Right lung (tissue), 5 donors: Measurements from ENCODE around the gene COX4I1. TPM values are rescaled to one million over a fixed set of nuclear protein-coding genes. Genes with fewer than 3 reads are reported as not detected.

Experiments used
- DNase-seq, 2 donors: peaks; one replicate each; pipeline ENCODE4 v3.0.0-alpha.2; 2013
- polyA plus RNA-seq, 5 donors: library from polyadenylated mRNA; unstranded; fragments of 120-200 nt; gene quantifications; one replicate each; pipeline versions ENCODE4 v1.2.1 to v1.2.3, GENCODE V29; 2013; ENCODE audit warnings: inconsistent platforms in 1 of 5, low replicate concordance in 1 of 5; ENCODE audit not compliant: insufficient read length in 5 of 5, insufficient read depth in 1 of 5

The COX4I1 gene
- polyA plus RNA-seq, 5 donors = 275 to 371 (median 285) TPM

DNA sequence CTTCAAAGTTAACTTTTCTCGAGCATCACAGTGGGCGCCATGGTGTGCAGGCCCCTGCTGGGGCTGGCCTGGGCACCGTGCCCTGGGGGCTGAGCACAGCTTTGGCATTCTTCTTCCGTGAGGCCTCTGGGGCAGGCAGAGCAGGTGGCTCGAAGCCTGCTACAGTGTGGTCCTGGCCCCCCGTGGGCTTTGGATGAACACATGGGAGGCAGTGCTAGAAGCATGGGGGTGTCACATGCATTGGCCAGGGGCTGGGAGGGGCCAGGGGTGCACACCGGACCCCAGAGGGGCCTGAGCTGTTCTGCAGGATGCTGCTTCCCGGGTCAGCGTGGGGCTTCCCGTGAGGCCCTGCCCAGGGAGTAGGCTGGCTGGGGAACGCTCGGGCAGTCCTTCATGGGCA, 36.5 kb upstream of the COX4I1 start:
- DNase-seq = no peak

DNA sequence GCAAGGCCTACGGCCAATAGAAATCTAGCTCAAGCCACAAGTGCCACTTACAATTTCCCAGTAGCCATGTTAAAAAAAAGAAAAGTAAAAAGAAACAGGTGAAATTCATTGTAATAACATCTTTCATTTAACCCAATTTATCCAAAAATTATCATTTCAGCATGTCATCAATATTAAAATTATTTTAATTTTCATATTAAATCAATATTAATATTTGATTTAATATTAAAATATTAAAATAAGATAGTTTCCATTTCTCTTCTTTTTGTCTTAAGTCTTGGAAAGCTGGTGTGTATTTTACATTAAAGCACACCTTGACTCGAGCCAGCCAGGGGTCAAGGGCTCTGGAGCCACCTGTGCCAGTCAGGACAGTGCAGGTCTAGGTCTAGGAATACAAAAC, 35.9 kb upstream of the COX4I1 start:
- DNase-seq = no peak

DNA sequence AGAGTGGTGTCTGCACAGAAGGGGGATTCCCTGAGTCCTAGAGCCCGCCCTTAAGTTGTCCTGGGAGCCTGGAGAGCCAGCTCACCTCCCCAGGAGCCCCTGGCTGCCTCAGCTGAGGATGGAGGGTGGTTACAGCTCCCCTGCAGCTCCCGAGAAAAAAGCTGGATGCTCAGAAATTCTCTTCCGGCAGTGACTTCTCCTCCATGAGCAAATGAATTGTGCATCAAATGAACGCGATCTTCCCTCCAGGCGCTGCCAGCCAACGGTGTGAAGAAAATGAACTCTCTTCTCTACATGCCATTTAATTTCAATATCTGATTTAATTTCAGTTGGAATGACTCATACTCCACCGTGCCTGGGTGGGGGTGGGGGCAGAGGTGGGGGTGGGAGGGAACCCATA, 34.3 kb upstream of the COX4I1 start:
- DNase-seq = no peak

GRCh38 chr16:85765767-85766166, 33.7 kb upstream of the COX4I1 start:
- no peak for DNase-seq

GRCh38 chr16:85767531-85767930, 32.0 kb upstream of the COX4I1 start:
- DNase-seq = no peak

- DNase-seq = no peak
Observed at GRCh38 chr16:85768199-85768598, 31.3 kb upstream of the COX4I1 start.

GRCh38 chr16:85770741-85771140, 28.8 kb upstream of the COX4I1 start:
- no peak for DNase-seq

DNA sequence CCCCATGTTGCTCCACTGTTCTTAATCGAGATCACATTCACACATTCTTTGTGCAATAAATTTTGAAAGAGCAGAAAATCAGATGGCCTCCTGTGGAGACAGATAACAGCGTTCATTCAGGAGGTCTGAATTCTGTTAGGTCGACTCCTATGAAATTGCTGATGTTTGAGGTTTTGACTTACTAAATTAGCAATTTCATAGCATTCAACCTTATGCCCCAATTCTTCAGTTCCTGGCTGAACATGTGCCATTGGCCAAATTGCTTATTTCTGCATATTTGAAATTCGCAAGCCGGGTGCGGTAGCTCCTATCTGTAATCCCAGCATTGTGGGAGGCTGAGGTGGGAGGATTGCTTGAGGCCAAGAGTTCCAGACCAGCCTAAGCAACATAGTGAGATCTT, 26.5 kb upstream of the COX4I1 start:
- no peak for DNase-seq

DNA sequence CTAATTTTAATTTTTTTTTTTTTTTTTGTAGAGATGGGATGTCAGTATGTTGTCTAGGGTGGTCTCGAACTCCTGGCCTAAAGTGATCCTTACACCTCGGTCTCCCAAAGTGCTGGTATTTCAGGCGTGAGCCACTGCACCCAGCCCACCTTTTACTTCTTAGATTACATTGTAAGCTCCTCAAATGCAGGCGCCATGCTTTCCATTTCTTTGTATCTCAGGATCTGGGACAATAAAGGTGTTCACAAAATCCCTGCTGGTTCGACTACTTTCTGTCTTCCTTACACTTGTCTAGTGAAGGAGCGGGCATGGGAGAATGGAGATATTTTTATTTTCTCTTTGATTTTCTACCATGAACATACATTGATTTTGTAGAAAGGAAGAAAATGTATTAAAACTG, 25.4 kb upstream of the COX4I1 start:
- no peak for DNase-seq

DNA sequence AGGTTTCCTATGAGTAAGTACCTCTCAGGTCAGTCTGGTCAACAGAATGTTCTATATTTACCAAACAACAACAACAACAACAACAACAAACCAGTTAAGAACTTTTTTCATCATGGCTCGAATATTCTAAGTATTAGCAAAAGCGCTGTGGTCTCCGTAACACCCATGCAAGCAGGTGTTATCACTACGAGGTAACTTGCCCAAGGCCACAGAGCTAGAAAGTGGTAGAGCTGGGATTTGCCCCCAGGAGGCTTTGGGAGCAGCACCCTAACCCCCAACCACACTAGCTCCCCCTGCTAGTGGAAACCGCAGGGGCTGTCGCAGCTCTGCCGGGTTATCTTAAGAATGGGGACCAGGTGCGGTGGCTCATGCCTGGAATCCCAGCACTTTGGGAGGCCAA, 24.7 kb upstream of the COX4I1 start:
- no peak for DNase-seq

DNA sequence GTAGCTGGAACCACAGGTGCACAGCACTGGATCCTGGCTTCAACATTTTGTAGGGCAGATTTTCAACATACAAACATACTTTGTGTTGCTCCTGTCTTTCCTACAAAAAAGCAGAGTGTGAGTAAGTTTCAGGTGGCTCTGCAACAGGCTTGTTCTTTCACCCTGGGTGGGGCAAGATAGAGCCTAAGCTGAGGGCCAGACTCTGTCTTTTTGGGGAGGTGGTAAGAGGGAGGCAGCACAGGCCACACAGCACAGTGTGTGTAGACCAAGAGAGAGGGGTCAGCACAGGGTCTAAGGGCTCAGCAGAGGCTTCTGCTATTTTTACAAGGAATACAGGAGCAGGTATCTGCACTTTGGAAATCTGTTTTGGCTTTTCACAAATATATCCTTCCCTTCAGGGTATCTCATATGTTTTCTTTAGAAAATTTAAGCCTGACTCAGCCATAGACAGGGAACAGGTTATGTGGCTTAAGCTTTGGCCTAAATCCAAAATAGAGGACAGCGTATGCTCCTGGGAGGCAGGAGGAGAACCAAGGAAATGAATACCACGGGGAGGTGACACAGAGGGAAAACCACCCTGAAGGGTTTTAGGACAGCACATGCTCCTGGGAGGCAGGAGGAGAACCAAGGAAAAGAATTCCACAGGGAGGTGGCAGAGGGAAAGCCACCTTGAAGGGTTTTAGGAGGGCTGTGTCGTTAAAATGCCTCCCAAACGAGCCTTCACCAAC, 21.7 kb upstream of the COX4I1 start:
- no peak for DNase-seq

GRCh38 chr16:85778873-85779272, 20.6 kb upstream of the COX4I1 start:
- no peak for DNase-seq

DNA sequence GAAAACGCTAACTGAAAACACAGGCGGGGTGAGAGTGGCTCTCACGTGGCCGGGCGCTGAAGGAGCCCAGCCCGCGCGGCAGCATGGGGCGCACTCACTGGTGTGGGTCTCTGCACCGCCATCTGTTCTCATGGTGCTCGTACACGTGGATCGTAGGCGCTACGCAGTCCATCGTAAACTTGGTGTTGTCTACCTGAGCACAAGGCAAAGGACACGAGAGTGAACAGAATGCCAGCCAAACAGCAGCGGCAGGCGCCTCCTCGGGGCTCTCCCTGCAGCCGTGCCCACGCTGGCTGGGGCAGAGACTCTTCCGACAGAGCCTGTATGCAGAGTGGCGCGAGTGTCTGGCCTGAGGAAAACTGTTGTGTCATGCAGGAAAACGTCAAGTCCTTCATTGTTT, 19.2 kb upstream of the COX4I1 start:
- no peak for DNase-seq

DNA sequence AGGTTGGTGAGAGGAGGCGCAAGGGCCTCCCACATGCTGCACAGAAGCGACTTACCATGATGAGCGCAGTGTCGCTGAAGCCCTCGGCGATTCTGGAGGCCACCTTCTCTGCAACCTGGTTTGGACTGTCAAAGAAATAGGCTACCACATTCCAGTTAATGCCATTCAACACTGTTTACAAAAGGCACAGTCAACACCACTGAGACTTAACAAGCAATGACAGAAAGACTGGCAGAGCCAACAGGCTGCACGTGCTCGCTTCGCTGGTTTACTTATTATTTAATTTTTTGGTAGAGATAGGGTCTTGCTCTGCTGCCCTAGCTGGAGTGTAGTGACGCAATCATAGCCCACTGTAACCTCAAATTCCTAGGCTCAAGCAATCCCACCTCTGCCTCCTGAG, 18.3 kb upstream of the COX4I1 start:
- DNase-seq = no peak

- DNase-seq = peak in 1 of 2 donors; percentile 20
Observed at GRCh38 chr16:85781695-85782370, 17.7 kb upstream of the COX4I1 start.

- no peak for DNase-seq
Observed at GRCh38 chr16:85782451-85782850, 17.0 kb upstream of the COX4I1 start.

- DNase-seq = no peak
Observed at GRCh38 chr16:85783441-85783840, 16.1 kb upstream of the COX4I1 start.

DNA sequence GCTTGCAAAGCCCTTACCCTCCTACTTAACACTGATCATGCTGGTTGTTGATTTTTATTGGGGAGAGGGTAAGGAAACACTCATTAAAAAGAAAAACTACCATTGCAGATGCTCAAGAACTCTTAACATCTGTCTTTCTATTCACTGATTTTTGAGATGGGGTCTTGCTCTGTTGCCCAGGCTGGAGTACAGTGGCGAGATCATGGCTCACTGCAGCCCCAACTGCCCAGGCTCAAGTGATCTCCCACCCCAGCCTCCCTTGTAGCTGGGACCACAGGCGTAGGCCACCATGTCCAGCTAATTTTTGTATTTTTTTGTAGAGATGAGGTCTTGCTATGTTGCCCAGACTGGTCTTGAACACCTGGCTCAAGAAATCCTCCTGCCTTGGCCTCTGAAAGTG, 14.7 kb upstream of the COX4I1 start:
- no peak for DNase-seq

DNA sequence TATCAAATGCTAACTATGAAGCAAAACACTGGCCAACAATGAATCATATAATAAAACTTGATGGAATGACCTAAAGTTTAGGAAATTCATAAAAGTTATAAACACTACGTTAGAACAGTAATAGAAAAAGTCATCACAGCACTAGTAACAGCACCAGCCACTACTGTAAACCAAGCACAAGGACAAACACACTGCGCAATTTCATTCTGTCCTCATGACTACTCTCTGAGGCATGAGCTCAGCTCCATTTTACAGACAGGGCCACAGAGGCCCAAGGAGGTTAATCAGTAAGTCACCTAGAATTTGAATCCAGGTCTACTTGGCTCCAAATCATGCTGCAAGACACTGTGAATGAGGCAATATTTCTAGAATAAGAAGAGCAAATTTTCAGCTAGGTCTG, 13.6 kb upstream of the COX4I1 start:
- no peak for DNase-seq

DNA sequence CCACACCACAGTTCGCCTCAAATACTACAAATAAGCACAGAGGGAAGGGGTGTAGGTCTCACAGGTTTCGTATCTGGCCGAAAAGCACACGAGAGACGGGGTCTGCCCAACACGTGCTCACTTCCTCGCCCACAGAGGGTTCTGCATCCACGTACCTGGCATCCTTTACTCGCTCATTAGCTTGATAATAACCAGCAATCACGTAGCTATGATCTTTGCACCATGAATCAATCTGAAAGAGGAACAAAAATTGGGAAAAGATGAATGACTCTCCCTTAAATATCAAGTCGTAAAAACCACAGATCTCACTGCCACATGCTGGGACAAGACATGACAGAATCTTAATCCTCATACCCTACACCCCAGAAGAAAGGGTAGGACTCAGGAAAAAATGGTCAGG, 10.7 kb upstream of the COX4I1 start:
- no peak for DNase-seq

DNA sequence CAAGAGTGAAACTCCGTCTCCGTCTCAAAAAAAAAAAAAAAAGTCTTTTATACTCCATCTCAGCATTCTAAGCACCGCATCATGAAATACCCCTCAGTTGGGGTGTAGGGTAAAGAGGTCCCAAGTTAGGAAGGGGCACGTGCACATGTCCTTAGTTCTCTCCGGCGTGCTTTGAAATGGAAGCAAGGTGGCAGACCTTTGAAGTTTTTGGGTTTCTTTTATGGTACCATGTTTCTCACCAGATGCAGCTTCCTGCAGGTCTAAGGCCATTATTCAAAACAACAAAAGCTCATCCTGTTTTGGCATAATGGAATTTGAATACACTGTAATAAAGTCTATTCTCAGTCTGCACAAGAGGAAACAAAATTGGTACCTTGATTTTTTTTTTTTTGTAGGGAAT, 9.7 kb upstream of the COX4I1 start:
- DNase-seq = no peak

DNA sequence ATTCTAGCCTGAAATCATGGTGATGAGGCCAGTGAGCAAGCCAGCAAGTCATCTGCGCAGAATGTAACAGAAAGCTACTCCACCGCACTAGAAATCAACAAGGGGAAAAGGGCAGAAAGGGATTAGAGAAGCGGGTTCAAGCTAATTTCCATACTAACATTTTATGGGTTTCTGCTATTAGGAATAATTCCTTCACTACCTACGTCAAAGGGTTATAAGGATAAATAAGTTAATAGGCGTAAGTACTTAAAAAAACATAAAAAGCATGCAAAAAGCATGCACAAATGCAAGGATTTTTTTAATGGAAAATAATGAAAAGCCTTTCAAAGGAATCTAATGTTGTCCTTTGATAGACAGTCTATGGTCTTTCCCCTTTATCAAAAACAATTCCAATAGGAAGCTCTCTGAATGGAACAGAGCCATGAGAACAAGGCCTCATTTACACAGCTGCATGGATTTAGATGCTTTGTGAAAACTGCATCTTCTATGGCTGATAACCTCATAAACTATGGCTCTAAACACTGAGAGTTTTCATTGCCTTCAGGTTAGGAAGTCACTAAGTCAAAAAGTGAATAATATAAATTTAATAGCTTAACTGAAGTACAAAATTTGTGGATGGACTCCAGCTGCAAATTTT, 5.7 kb upstream of the COX4I1 start:
- no peak for DNase-seq

GRCh38 chr16:85794696-85795095, 4.8 kb upstream of the COX4I1 start:
- DNase-seq = no peak
